Breast epithelium (tissue), 4 donors: ENCODE results near the gene TRIM77. TPM values are rescaled to one million over a fixed set of nuclear protein-coding genes. Genes with fewer than 3 reads are reported as not detected.
"Not testable (repeated sequence)": the region's sequence is repeated elsewhere in the genome, so short reads cannot be mapped to it uniquely, and the experiment has no call there.

Experiments
- DNase-seq, 2 donors: peaks; one replicate each; pipeline ENCODE4 v3.0.0-alpha.2; 2019; ENCODE audit warnings: low spot score in 2 of 2
- H3K27ac ChIP-seq, 2 donors: fragments of 200-600 bp; sonication (generic) in 1 of 2; one replicate each; pipeline ENCODE4 v1.5.1; 2016 to 2019; ENCODE audit warnings: mild to moderate bottlenecking in 1 of 2
- H3K27me3 ChIP-seq, 2 donors: fragments of 200-600 bp; sonication (generic) in 1 of 2; one replicate each; pipeline versions ENCODE4 v1.5.1 to v1.6.0; 2017 to 2019; ENCODE audit warnings: control low read depth in 1 of 2, mild to moderate bottlenecking in 1 of 2
- H3K36me3 ChIP-seq: fragments of 200-600 bp; one replicate; pipeline ENCODE4 v1.5.1; 2019
- H3K4me1 ChIP-seq, 2 donors: fragments of 200-600 bp; sonication (generic); one replicate each; pipeline ENCODE4 v1.5.1; 2016 to 2019; ENCODE audit warnings: control low read depth in 1 of 2
- H3K4me3 ChIP-seq, 3 donors: fragments of 200-600 bp; sonication (generic); 1 replicate in 2 of 3; 2 replicates in 1 of 3; pipeline ENCODE4 v1.5.1; 2016 to 2019; ENCODE audit warnings: mild to moderate bottlenecking in 3 of 3, moderate library complexity in 2 of 3
- H3K9me3 ChIP-seq, 2 donors: fragments of 200-600 bp; sonication (generic) in 1 of 2; one replicate each; pipeline ENCODE4 v1.5.1; 2016 to 2019; ENCODE audit warnings: control low read depth in 1 of 2
- CTCF ChIP-seq, 3 donors: fragments of 450-650 bp; IDR thresholded peaks; one replicate each; pipeline ENCODE4 v1.5.1; 2016 to 2017; ENCODE audit warnings: antibody characterized with exemption in 3 of 3, mild to moderate bottlenecking in 3 of 3, moderate library complexity in 3 of 3
- POLR2A ChIP-seq: fragments of 450-650 bp; IDR thresholded peaks from one replicate; pipeline ENCODE4 v1.6.1; 2016; ENCODE audit warnings: antibody characterized with exemption, mild to moderate bottlenecking, moderate library complexity
- POLR2AphosphoS5 ChIP-seq, 3 donors: sonication (generic); formaldehyde crosslinking; IDR thresholded peaks; one replicate each; pipeline ENCODE4 v1.6.1; 2017; ENCODE audit warnings: antibody characterized with exemption in 3 of 3
- intact Hi-C: fragments of 100-400 bp; cut with DNase I; formaldehyde crosslinking; loops from one replicate; pipeline ENCODE4 v1.15.1; 2023; ENCODE audit warnings: low total_unique reads
- total RNA-seq, 3 donors: library from RNA; depleted of rRNA; stranded (reverse); fragments of >200 nt; gene quantifications; one replicate each; pipeline ENCODE4 v1.1.0, GENCODE V29; 2016

TRIM77 gene
- total RNA-seq, 3 donors from 2014 or later = not detected

- Histone ChIP-seq H3K27ac (no peak overlapping the region), H3K36me3 (no peaks in the 10 kb centered on the region), H3K4me3 (no peak overlapping the region), H3K27me3 (no peaks in the 10 kb centered on the region), H3K9me3 (no peaks in the 10 kb centered on the region), H3K4me1 (no peaks in the 10 kb centered on the region)
- intact Hi-C loops = no loop called here
- DNase-seq = no peak
- no peak for TF ChIP-seq CTCF (IDR thresholded peaks at IDR 0.05)
- TF ChIP-seq POLR2AphosphoS5 (IDR thresholded peaks at IDR 0.05) = no peak
- no peak for TF ChIP-seq POLR2A
These were observed 26.5 kb downstream of the TRIM77 start for GRCh38 chr11:89736566-89736965.

- intact Hi-C loops = no loop called here
- no peak for TF ChIP-seq POLR2A
- no peak for TF ChIP-seq POLR2AphosphoS5 (IDR thresholded peaks at IDR 0.05)
- no peak for TF ChIP-seq CTCF (IDR thresholded peaks at IDR 0.05)
- Histone ChIP-seq H3K9me3 (no peaks in the 10 kb centered on the region), H3K4me3 (no peak overlapping the region), H3K4me1 (no peaks in the 10 kb centered on the region), H3K27me3 (no peaks in the 10 kb centered on the region), H3K27ac (no peak overlapping the region), H3K36me3 (no peaks in the 10 kb centered on the region)
- DNase-seq = no peak
These were observed 27.0 kb downstream of the TRIM77 start for GRCh38 chr11:89737116-89737515.

- DNase-seq, H3K27me3 ChIP-seq, H3K9me3 ChIP-seq, H3K36me3 ChIP-seq, H3K27ac ChIP-seq, H3K4me1 ChIP-seq, H3K4me3 ChIP-seq, intact Hi-C loops: not testable (repeated sequence)
These were observed 31.3 kb downstream of the TRIM77 start for GRCh38 chr11:89741406-89741805.

GRCh38 chr11:89744158-89744557, 34.1 kb downstream of the TRIM77 start:
- intact Hi-C loops, H3K4me3 ChIP-seq: not testable (repeated sequence)

GRCh38 chr11:89750822-89751221, 40.7 kb downstream of the TRIM77 start:
- H3K4me3 ChIP-seq, intact Hi-C loops, H3K9me3 ChIP-seq, H3K27me3 ChIP-seq, H3K4me1 ChIP-seq, H3K27ac ChIP-seq, H3K36me3 ChIP-seq, DNase-seq: not testable (repeated sequence)

More at GRCh38 chr11:89744158-89744557, 34.1 kb downstream of the TRIM77 start:
- not testable (repeated sequence) for H3K27me3 ChIP-seq, H3K4me1 ChIP-seq, H3K36me3 ChIP-seq, H3K27ac ChIP-seq, DNase-seq, H3K9me3 ChIP-seq

Other genes starting within 250 kb of the TRIM77 start
- gene NOX4, start 218.9 kb upstream of the TRIM77 start, total RNA-seq = 10 to 100 TPM in 2 of 3 donors, 1 to 10 TPM in 1; 5.1 to 19.7 (median 15.4) TPM
- gene TRIM49, start 98.3 kb downstream of the TRIM77 start, total RNA-seq = not detected
- not detected for gene TRIM64B, start 168.2 kb downstream of the TRIM77 start, total RNA-seq
- not detected for gene TRIM49D1, start 211.9 kb downstream of the TRIM77 start, total RNA-seq
- not detected for gene TRIM49D2, start 213.8 kb downstream of the TRIM77 start, total RNA-seq